Suprapubic skin (tissue), 4 donors: ENCODE results near the gene GALNT18. TPM values are rescaled to one million over a fixed set of nuclear protein-coding genes. Genes with fewer than 3 reads are reported as not detected.

Experiments used
- DNase-seq, 2 donors: peaks; one replicate each; pipeline ENCODE4 v3.0.0-alpha.2; 2019; ENCODE audit warnings: low spot score in 2 of 2
- H3K27ac ChIP-seq: fragments of 200-600 bp; sonication (generic); one replicate; pipeline ENCODE4 v1.5.1; 2019
- H3K27me3 ChIP-seq: fragments of 200-600 bp; sonication (generic); one replicate; pipeline ENCODE4 v1.5.1; 2019
- H3K36me3 ChIP-seq: fragments of 200-600 bp; sonication (generic); one replicate; pipeline ENCODE4 v1.5.1; 2019
- H3K4me1 ChIP-seq: fragments of 200-600 bp; sonication (generic); one replicate; pipeline ENCODE4 v1.5.1; 2019
- H3K4me3 ChIP-seq: fragments of 200-600 bp; sonication (generic); one replicate; pipeline ENCODE4 v1.5.1; 2019; ENCODE audit warnings: mild to moderate bottlenecking
- H3K9me3 ChIP-seq: fragments of 200-600 bp; sonication (generic); one replicate; pipeline ENCODE4 v1.5.1; 2019
- EP300 ChIP-seq: sonication (generic); formaldehyde crosslinking; IDR thresholded peaks from one replicate; pipeline ENCODE4 v1.6.1; 2017; ENCODE audit warnings: antibody characterized with exemption
- POLR2A ChIP-seq, 2 donors: fragments of 450-650 bp; IDR thresholded peaks; one replicate each; pipeline ENCODE4 v1.6.1; 2017; ENCODE audit warnings: antibody characterized with exemption in 2 of 2, mild to moderate bottlenecking in 2 of 2, moderate library complexity in 2 of 2
- POLR2AphosphoS5 ChIP-seq, 3 donors: sonication (generic); formaldehyde crosslinking; IDR thresholded peaks; one replicate each; pipeline ENCODE4 v1.6.1; 2017; ENCODE audit warnings: antibody characterized with exemption in 3 of 3
- WGBS: methylation state at CpG from one replicate; pipeline ENCODE4 v1.1.5; 2018; 5-methylcytosine and 5-hydroxymethylcytosine counted together
- total RNA-seq, 4 donors: library from RNA; depleted of rRNA; stranded (reverse); fragments of >200 nt; gene quantifications; one replicate each; pipeline ENCODE4 v1.1.0, GENCODE V29; 2016
- TF ChIP-seq, protein P1 (sequence below), 2 donors: fragments of 200-600 bp in 1 of 2; fragments of 450-650 bp in 1 of 2; sonication (generic) in 1 of 2; IDR thresholded peaks; one replicate each; pipeline ENCODE4 v1.5.1; 2016 to 2019; ENCODE audit warnings: antibody characterized with exemption in 2 of 2, mild to moderate bottlenecking in 1 of 2, moderate library complexity in 1 of 2

The GALNT18 gene
- total RNA-seq, 4 donors from 2014 or later = 20.6 to 26.0 (median 23.1) TPM

DNA sequence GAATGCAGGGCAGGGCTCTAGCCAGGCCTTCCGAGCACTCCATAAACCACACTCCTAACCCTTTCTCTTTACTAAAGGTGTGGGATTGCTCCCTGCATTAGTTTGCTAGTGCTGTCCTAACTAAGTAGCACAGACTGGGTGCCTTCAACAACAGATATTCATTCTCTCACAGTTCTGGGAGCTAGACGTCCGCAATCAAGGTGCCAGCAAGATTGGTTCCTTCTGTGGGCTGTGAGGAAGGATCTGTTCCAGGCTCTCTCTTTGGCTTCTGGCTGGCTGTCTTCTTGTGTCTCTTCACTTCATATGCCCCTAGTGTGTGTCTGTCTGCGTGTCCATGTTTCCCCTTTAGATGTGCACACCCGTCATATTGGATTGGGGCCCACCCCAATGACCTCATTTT, 59.8 kb downstream of the GALNT18 start:
- Histone ChIP-seq H3K27me3 (peaks cover 4% of the 10 kb centered on the region), H3K27ac (no peak overlapping the region), H3K36me3 (no peaks in the 10 kb centered on the region), H3K4me1 (peaks cover 11% of the 10 kb centered on the region), H3K4me3 (no peak overlapping the region), H3K9me3 (no peaks in the 10 kb centered on the region)
- WGBS = 83% methylated on average over 5 of the region's 5 CpGs
- no peak for DNase-seq
- TF ChIP-seq, protein P1, sequence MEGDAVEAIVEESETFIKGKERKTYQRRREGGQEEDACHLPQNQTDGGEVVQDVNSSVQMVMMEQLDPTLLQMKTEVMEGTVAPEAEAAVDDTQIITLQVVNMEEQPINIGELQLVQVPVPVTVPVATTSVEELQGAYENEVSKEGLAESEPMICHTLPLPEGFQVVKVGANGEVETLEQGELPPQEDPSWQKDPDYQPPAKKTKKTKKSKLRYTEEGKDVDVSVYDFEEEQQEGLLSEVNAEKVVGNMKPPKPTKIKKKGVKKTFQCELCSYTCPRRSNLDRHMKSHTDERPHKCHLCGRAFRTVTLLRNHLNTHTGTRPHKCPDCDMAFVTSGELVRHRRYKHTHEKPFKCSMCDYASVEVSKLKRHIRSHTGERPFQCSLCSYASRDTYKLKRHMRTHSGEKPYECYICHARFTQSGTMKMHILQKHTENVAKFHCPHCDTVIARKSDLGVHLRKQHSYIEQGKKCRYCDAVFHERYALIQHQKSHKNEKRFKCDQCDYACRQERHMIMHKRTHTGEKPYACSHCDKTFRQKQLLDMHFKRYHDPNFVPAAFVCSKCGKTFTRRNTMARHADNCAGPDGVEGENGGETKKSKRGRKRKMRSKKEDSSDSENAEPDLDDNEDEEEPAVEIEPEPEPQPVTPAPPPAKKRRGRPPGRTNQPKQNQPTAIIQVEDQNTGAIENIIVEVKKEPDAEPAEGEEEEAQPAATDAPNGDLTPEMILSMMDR (IDR thresholded peaks at IDR 0.05) = no peak
- no peak for TF ChIP-seq EP300
- TF ChIP-seq POLR2AphosphoS5 (IDR thresholded peaks at IDR 0.05) = no peak
- TF ChIP-seq POLR2A (IDR thresholded peaks at IDR 0.05) = no peak

DNA sequence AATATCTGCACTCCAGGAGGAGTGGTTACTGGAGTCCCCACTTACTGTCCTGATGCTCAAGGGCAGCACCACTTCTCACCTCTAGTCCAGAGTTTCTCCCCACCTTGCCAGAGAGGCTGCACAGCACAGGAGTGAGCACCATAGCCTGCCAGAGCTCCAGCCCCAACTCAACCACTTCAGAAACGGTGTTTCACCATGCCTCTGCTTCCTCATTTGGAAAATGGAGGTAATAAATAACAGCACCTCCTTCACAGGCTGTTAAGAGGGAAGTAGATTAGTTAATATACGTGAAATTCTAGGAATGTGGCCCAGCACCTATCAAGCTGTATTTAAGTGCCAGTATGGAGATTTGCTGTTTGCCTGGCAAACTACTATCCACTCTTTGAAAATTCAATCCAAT, 63.0 kb downstream of the GALNT18 start:
- DNase-seq = no peak
- Histone ChIP-seq H3K27ac (no peak overlapping the region), H3K27me3 (peaks cover 4% of the 10 kb centered on the region), H3K36me3 (no peaks in the 10 kb centered on the region), H3K9me3 (no peaks in the 10 kb centered on the region), H3K4me3 (no peak overlapping the region), H3K4me1 (peaks cover 18% of the 10 kb centered on the region)
- WGBS = 43% methylated on average over 2 of the region's 2 CpGs
- TF ChIP-seq POLR2A (IDR thresholded peaks at IDR 0.05) = no peak
- no peak for TF ChIP-seq EP300
- no peak for TF ChIP-seq POLR2AphosphoS5 (IDR thresholded peaks at IDR 0.05)
- TF ChIP-seq, protein P1 (IDR thresholded peaks at IDR 0.05) = no peak

DNA sequence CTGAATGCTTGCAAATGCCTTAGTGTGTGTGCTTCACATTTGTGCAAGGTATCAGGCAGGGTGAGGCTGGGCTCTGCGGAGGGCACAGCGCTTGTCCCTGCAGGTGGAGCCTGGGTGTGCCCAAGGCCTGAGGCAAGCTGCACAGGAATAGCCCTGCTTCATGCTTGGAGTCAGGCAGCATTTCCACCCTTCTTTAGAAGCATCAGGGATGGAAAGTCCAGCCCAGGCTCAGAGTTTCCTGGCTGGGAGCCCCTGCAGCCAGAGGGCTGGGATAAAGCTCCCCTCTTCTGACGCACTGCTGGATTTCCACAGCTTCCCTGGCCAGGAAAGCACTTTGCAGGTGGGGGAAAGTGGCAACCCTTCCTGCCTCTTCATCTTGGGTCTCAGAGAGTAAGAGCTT, 63.4 kb downstream of the GALNT18 start:
- H3K4me1 ChIP-seq = peaks cover 18% of the 10 kb centered on the region
- peaks cover 4% of the 10 kb centered on the region for H3K27me3 ChIP-seq
- no peak for DNase-seq
- no peaks in the 10 kb centered on the region for H3K36me3 ChIP-seq
- H3K27ac ChIP-seq = no peak overlapping the region
- no peak overlapping the region for H3K4me3 ChIP-seq
- no peaks in the 10 kb centered on the region for H3K9me3 ChIP-seq
- TF ChIP-seq POLR2AphosphoS5 (IDR thresholded peaks at IDR 0.05) (no peak), POLR2A (IDR thresholded peaks at IDR 0.05) (no peak), EP300 (no peak)
- TF ChIP-seq, protein P1 (IDR thresholded peaks at IDR 0.05) = no peak
- 42% methylated on average over 3 of the region's 3 CpGs for WGBS

DNA sequence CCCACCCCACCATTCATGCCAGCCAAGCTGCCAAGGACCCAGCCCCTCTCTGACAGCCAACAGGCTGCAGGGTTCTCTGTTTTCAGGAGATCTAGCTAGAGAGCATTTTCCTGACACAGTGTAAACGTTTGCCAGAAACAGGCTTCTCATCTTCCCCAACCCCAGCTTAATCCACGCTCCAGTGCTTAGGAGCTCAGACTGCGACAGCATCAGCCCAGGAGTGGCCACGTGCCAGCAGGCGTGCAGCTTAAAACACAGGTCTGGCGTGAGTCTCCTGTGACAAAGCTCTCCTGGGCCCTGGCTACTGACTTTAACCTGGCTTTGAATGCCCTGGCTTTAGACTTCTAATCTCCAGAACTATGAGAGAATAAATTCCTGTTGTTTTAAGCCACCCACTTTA, 66.6 kb downstream of the GALNT18 start:
- Histone ChIP-seq H3K4me1 (peaks cover 22% of the 10 kb centered on the region), H3K27ac (no peak overlapping the region), H3K9me3 (no peaks in the 10 kb centered on the region), H3K4me3 (no peak overlapping the region), H3K27me3 (peaks cover 4% of the 10 kb centered on the region), H3K36me3 (no peaks in the 10 kb centered on the region)
- DNase-seq = no peak
- TF ChIP-seq POLR2AphosphoS5 (IDR thresholded peaks at IDR 0.05) (no peak), EP300 (no peak), POLR2A (IDR thresholded peaks at IDR 0.05) (no peak)
- TF ChIP-seq, protein P1 (IDR thresholded peaks at IDR 0.05) = no peak
- 0% methylated on average over 4 of the region's 6 CpGs for WGBS

DNA sequence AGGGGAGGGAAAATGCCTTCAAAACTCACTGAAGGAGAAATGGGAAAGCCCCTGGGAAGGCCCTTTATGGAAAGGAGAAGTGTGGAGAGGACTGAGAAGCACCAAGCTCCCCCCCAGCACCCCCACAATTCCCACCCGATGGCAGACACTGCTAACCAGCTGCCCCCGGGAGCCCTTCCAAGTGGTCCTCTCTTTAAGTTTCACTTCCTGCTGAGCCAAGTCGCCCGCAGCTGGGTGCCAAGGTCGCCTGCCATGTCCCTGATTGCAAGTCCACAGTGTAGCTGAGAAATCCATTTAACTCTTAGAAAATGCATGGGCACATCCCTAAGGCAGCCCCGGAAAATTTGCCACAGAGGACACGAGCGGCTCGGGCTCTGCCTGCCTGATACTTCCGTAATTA, 68.2 kb downstream of the GALNT18 start:
- WGBS = 80% methylated on average over 10 of the region's 10 CpGs
- Histone ChIP-seq H3K4me3 (no peak overlapping the region), H3K4me1 (peaks cover 18% of the 10 kb centered on the region), H3K9me3 (no peaks in the 10 kb centered on the region), H3K27ac (no peak overlapping the region), H3K27me3 (peaks cover 4% of the 10 kb centered on the region), H3K36me3 (no peaks in the 10 kb centered on the region)
- no peak for DNase-seq
- TF ChIP-seq POLR2A (IDR thresholded peaks at IDR 0.05) (no peak), EP300 (no peak)

DNA sequence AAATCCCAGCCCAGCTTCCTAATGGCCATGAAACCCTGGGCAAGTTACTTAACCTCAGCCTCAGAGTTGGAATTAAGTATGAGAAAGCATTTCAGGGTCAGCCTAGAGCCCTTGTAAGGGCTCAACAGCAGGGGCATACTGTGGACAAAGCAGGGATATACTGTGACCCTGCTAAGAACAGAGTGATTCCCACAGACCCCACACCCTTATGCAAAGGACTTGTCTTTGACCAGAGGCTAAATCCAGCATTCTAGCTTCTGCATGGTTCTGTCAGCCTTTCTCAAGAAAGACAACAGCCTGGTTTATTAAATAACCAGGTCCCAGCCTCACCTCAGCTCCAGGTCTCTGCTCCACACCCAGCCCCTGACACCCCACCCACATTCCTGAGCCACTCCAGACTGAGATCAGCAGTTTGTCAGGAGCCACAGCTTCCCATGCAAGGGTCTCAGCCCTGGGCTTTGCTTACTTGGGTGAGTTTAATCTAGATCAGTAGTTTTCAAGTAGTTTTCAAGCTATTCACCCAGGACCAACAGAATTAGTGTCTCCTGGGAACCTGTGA, 69.2 kb downstream of the GALNT18 start:
- Histone ChIP-seq H3K4me3 (no peak overlapping the region), H3K36me3 (no peaks in the 10 kb centered on the region), H3K27ac (no peak overlapping the region), H3K27me3 (no peaks in the 10 kb centered on the region), H3K9me3 (no peaks in the 10 kb centered on the region), H3K4me1 (peaks cover 15% of the 10 kb centered on the region)
- no peak for TF ChIP-seq POLR2A (IDR thresholded peaks at IDR 0.05)
- TF ChIP-seq, protein P1 (IDR thresholded peaks at IDR 0.05) = no peak
- no peak for TF ChIP-seq POLR2AphosphoS5 (IDR thresholded peaks at IDR 0.05)
- TF ChIP-seq EP300 = no peak
- DNase-seq = no peak
